ENCODE data around the gene ARHGAP29. TPM values are rescaled to one million over a fixed set of nuclear protein-coding genes. Genes with fewer than 3 reads are reported as not detected.

The ARHGAP29 gene
- total RNA-seq, 1 experiment from 2014 or later = 1.8 TPM

DNA sequence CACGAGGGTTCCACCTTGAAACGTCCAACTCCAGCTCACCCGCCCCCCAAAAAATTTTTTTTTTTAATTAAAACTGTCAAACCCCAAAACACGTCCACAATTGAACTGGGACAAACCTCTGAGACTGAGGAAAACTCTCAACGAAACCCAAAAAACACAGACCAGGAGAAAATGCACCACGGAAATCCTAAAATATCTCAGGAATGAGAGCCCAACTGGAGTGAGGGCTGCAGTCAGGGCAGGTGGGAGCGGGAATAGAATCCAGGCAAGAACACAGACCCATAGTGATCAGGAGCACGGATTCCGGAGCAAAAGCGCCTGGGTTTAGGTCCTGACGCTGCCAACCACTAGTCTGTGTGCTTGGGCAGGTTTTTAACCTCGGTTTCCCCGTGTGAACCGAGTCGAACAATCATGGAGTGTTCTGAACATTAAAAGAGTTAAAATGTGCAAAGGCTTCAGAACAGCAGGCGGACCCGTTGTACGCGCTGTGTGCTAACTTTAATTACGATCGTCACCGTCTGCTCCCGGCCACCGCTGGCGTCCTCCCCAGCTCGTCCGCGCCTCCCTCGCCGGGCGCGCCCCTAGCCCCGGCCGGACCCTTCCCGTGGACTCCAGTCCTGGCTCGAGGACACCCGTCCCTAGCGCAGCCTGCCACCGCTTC lies 624 bp downstream of the ARHGAP29 start:
- Histone ChIP-seq H3K4me3 (ENCODE audit: low read depth, low read length, poor library complexity, severe bottlenecking) (peak overlapping the region; percentile 63), H3K27me3 (replicated peaks; ENCODE audit: insufficient read depth, low read depth, low read length, poor library complexity) (peaks cover 72% of the 10 kb centered on the region), H3K27ac (ENCODE audit: low read depth, low read length, poor library complexity, severe bottlenecking) (no peak overlapping the region), H3K4me1 (ENCODE audit: insufficient read depth, low read length, poor library complexity, severe bottlenecking) (no peaks in the 10 kb centered on the region), H3K36me3 (ENCODE audit: insufficient read depth, low read length, poor library complexity, severe bottlenecking) (no peaks in the 10 kb centered on the region), H3K9me3 (ENCODE audit: low read depth, low read length, poor library complexity, severe bottlenecking) (no peaks in the 10 kb centered on the region)
- ChIA-PET CTCF (interaction anchor here (1.8 kb wide), 1 partner anchor 175 kb away, joined by 5 read pairs; no protein-coding TSS in a partner anchor), POLR2A (ENCODE audit: low non-redundant PET) (no interaction called here)
- intact Hi-C loops (cut with micrococcal nuclease; ENCODE audit: unreplicated experiment) = loop anchor here (5.0 kb wide), 1 partner anchor 189 kb away; no protein-coding TSS in a partner anchor
- TF ChIP-seq, protein P1, sequence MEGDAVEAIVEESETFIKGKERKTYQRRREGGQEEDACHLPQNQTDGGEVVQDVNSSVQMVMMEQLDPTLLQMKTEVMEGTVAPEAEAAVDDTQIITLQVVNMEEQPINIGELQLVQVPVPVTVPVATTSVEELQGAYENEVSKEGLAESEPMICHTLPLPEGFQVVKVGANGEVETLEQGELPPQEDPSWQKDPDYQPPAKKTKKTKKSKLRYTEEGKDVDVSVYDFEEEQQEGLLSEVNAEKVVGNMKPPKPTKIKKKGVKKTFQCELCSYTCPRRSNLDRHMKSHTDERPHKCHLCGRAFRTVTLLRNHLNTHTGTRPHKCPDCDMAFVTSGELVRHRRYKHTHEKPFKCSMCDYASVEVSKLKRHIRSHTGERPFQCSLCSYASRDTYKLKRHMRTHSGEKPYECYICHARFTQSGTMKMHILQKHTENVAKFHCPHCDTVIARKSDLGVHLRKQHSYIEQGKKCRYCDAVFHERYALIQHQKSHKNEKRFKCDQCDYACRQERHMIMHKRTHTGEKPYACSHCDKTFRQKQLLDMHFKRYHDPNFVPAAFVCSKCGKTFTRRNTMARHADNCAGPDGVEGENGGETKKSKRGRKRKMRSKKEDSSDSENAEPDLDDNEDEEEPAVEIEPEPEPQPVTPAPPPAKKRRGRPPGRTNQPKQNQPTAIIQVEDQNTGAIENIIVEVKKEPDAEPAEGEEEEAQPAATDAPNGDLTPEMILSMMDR (conservative IDR thresholded peaks at IDR 0.05; ENCODE audit: low read depth, low read length) = no peak
- no peak for TF ChIP-seq EZH2 (IDR thresholded peaks at IDR 0.05; ENCODE audit: borderline replicate concordance, low read depth, low read length, poor library complexity, severe bottlenecking)
- BruUV-seq (replicated peaks) = no TSS peak
- DNase-seq (ENCODE audit: low spot score) = peak; percentile 42

DNA sequence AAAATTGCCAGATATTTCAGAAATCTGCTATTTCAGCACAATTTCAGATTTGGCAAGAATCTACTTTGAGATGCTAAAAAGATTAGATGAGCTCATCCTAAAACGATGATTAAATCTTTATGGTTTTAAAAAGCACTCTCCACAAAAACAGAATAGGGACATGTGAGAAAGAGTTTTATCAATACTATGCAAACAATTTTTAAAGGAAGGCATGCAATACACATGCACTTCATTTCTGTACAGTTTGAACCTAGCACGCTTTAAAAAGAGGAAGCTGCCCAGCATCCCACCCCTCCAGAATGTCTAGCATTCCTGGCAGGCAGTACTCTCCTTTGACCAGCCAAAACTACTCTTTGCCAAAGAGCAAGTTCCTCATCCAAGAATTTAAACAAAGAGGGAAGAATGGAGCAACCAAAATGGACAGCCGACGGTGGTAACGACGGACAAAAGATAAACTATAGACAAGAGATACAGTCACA lies 1.3 kb downstream of the ARHGAP29 start:
- Histone ChIP-seq H3K27me3 (replicated peaks; ENCODE audit: insufficient read depth, low read depth, low read length, poor library complexity) (peaks cover 79% of the 10 kb centered on the region), H3K9me3 (ENCODE audit: low read depth, low read length, poor library complexity, severe bottlenecking) (no peaks in the 10 kb centered on the region), H3K4me1 (ENCODE audit: insufficient read depth, low read length, poor library complexity, severe bottlenecking) (no peaks in the 10 kb centered on the region), H3K36me3 (ENCODE audit: insufficient read depth, low read length, poor library complexity, severe bottlenecking) (no peaks in the 10 kb centered on the region), H3K4me3 (ENCODE audit: low read depth, low read length, poor library complexity, severe bottlenecking) (peak overlapping the region; percentile 63), H3K27ac (ENCODE audit: low read depth, low read length, poor library complexity, severe bottlenecking) (no peak overlapping the region)
- ChIA-PET CTCF (no interaction called here), POLR2A (ENCODE audit: low non-redundant PET) (no interaction called here)
- intact Hi-C loops (cut with micrococcal nuclease; ENCODE audit: unreplicated experiment) = loop anchor here (5.0 kb wide), 1 partner anchor 189 kb away; no protein-coding TSS in a partner anchor
- BruUV-seq (replicated peaks) = no TSS peak
- DNase-seq (ENCODE audit: low spot score) = no peak
- TF ChIP-seq, protein P1 (conservative IDR thresholded peaks at IDR 0.05; ENCODE audit: low read depth, low read length) = no peak
- TF ChIP-seq EZH2 (IDR thresholded peaks at IDR 0.05; ENCODE audit: borderline replicate concordance, low read depth, low read length, poor library complexity, severe bottlenecking) = no peak

DNA sequence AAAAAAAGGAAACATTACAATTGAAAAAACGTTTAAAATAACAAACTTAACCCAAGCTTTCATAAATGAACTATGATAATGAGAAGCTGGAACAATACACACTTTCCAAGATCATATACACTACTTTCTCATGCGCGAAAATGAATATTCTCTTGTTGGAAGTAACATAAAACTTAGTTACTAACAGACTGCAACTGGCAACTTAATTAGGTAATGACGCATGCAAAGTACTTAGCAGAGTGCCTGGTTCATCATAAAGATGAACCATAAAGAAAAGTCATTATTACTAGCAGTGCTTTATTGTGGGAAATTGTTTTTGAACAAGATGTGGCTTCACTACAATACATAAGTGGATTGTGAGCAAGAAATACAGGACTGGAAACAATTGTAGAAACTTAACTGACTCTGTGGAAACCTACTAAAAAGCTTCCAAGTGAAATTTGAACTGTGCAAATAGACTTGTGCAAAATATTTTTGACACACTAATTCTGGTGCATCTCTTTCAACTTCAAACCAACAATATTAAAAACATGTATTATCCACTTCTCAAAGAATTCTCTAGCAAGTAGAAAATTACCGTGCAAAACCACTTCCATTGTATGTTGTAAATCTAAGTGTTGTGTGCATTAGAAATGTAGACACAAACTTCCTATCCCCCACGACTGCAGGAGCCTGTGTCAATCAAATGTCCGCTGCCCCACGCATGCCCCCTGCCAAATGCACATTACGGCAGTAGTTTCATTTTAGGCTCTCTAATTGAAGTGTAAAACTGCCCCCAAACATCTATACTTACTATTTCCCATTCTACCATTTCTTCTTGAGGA lies 2.0 kb downstream of the ARHGAP29 start:
- BruUV-seq (replicated peaks) = no TSS peak
- intact Hi-C loops (cut with micrococcal nuclease; ENCODE audit: unreplicated experiment) = loop anchor here (5.0 kb wide), 1 partner anchor 188 kb away; no protein-coding TSS in a partner anchor
- peaks cover 82% of the 10 kb centered on the region for H3K27me3 ChIP-seq (replicated peaks; ENCODE audit: insufficient read depth, low read depth, low read length, poor library complexity)
- no peak overlapping the region for H3K27ac ChIP-seq (ENCODE audit: low read depth, low read length, poor library complexity, severe bottlenecking)
- H3K36me3 ChIP-seq (ENCODE audit: insufficient read depth, low read length, poor library complexity, severe bottlenecking) = no peaks in the 10 kb centered on the region
- CTCF ChIA-PET = no interaction called here
- H3K4me3 ChIP-seq (ENCODE audit: low read depth, low read length, poor library complexity, severe bottlenecking) = no peak overlapping the region
- no peaks in the 10 kb centered on the region for H3K9me3 ChIP-seq (ENCODE audit: low read depth, low read length, poor library complexity, severe bottlenecking)
- TF ChIP-seq EZH2 (IDR thresholded peaks at IDR 0.05; ENCODE audit: borderline replicate concordance, low read depth, low read length, poor library complexity, severe bottlenecking) = no peak
- TF ChIP-seq, protein P1 (conservative IDR thresholded peaks at IDR 0.05; ENCODE audit: low read depth, low read length) = no peak
- peak; percentile 9 for DNase-seq (ENCODE audit: low spot score)
- no peaks in the 10 kb centered on the region for H3K4me1 ChIP-seq (ENCODE audit: insufficient read depth, low read length, poor library complexity, severe bottlenecking)
- POLR2A ChIA-PET (ENCODE audit: low non-redundant PET) = no interaction called here

Measured in A673 (cell line).